ENCODE data around the gene DLGAP4.

Gene DLGAP4

DNA sequence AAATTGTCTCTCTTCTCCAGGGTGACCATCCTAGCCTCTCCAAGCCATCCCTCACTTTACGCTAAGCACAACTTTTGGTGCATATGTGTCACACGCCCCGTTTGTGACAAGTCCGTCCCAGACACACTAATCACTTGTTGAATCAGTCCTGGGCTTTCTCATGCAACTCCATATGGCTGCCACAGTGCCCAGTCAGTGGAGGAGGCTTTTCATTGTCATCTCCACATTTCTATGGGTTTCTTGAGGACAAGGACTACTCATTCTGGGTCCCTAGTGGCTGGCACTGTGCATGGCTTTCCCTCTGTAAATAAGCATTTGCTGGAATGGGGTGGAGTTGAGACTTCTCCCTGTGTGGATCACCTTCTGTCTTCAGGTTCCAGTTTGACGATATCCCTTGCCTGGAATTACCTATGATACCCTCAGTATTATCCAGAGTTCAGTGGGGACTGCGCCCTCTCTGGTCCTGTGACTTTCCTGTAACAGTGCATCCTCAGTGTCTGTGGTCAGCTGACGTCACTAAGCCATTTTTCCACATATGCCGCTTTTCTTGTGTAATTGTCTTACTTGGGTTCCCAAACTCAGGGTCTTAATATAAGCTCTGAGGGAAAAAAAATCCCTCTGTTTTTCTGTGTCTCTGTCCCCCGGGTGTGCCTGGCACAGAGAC, 175.4 kb downstream of the DLGAP4 start:
- peak in 2 of 3 experiments; percentile 63 to 67 for DNase-seq

- peak; percentile 67 to 92 (median 83) for DNase-seq
These were observed 175.9 kb downstream of the DLGAP4 start for GRCh38 chr20:36482044-36482473.

- no peak for DNase-seq
These were observed 177.2 kb downstream of the DLGAP4 start for GRCh38 chr20:36483209-36483918.

DNA sequence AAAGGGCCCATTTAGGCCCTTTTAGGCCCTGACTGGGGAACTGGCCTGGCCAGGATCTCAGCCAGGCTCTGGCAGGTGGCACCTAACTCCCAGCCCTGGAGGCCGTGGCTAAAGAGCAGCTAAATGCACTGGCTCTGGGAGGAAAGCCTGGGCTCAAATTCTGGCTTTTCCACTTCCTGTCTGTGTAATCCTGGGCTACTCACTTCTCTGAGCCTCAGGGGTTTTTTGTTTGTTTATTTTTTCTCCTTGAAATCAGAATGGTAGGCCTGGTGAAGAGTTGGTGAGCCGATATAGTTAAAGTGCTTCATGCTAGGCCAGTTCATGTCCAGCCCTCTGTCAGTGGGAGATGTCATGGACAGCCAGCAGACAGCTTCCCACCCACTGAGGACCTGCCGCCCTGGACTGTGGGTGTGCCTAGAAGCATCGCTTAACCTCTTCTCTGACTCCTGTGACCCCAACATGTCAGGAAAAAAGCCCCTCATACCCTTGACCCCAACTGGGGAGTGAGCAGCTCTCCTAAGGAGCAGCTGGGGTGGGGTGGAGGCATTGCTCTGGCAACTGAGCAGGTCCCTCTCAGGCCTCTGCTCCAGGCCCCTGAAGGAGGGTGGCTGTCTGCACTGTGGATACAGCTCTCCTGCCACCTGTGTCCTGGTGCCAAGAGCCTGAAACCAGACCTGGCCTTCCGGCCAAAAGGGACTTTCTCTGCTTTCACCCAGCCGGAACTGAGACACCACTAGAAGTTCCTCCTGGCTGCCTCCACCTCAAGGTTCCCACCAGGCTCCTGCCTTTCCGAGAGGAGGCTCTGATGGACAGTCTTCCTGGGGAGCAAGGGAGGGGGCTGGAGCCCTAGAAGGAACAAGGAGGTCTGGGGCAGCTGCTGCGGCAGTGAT, 178.0 kb downstream of the DLGAP4 start:
- DNase-seq, result peak in 2 of 3 experiments; percentile 58 to 70

DNA sequence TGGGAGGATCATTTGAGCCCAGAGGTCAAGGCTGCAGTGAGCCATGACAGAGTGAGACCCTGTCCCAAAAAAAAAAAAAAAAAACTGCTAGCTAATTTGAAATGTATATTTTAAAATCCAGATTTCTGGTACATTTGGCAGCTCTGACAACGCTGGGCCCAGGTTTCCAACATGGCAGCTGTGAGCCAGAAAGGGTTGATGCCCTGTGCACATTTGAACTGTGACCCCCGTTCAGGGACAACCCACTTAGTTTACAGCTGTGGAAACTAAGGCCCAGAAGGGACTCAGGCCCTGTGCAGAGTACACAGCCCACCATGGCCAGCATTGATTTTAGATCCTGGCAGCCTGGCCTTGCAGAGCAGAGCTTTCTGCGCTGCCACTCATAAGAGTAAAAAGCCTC, 179.1 kb downstream of the DLGAP4 start:
- DNase-seq, result no peak

DNA sequence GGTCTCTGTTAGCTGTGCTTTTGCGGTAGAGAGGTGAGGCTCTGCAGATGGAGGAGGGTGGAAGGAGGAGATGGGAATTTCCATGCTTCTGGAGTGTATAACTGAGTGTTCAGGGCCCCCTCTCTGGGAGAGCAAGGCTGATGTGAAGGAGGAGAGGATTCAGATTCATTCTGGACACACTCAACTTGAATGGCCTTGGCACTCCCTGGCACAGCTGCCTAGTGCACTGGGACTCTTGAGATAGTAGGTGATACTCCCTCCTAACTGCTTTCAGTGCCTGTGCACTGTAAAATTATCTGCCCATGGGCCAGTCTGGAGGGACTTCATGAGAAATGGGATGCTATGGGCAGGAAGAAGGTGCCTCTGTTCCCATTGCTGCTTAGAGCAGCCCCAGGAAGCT, 180.9 kb downstream of the DLGAP4 start:
- no peak for DNase-seq

DNA sequence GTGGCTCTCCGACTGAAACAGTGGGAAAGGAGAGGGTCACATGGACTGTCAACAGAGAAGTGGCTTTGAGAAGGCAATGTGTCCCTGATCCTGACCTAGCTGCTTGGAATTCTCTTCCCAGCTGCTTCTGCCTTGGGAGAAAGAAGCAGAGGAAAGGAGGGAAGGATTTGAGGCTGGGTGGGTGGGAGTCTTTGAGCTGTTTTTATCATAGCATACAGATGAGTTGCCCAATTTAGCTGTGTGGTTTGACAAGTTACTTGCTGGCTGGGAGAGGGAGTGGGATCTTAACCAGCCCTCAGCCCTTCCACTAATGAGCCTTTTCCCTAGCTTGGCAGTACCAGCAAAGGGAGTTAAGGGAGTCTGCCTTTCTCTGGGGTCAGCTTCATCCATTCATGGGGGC, 184.1 kb downstream of the DLGAP4 start:
- no peak for DNase-seq

- DNase-seq, result no peak
These were observed 185.9 kb downstream of the DLGAP4 start for GRCh38 chr20:36491901-36492617.

DNA sequence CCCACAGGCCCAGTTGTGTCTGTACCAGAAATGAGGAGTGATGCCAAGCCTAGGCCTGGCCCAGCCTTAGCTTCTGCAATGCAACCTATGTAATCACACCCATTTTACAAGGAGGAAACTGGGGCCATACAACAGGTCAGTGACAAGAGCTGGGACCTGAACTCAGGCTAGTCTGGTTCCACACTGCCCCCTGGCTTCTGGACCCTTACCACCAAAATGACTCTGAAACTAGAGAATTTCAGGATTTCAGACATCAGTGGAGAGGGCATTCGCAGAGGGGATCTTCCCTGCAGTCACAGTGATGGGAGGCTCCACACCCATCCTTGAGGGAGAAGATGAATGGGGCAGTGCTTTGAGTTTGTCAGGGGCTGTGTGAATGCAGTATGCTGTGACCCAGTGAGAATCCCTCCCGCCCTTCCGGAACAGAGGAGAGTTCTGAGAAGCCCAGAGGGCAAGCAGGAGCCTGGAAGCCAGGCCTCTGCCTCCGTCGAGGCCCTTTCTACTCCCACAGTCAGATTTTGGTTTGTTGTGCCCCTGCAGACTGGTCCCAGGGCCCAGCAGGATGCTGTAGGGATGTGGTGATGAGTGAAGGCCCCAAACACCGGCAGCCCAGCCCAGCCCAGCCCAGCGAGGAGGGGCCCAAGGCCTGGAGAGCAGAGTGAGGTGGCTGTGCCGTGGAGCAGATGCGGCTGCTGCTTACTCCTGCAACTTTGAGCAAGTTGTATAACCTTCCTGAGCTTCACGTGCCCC, 187.1 kb downstream of the DLGAP4 start:
- peak in 1 of 3 experiments; percentile 51 for DNase-seq

DNA sequence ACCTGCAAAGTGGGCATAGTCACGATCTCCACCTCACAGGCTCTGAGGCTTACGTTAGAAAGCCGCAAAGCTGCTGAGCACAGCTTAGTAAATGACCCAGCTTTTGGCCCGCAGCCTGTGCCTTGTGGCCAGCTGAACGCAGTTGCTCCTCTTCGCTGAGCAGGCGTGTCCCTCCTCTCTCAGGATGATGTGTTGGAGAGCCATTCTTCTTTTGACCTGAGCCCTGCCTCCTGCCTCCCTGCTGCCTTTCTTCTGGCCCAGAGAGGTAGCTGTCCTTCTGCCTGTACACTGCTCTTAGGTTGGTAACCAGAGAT, 187.6 kb downstream of the DLGAP4 start:
- no peak for DNase-seq

- DNase-seq, result no peak
These were observed 190.8 kb downstream of the DLGAP4 start for GRCh38 chr20:36496707-36497669.

DNA sequence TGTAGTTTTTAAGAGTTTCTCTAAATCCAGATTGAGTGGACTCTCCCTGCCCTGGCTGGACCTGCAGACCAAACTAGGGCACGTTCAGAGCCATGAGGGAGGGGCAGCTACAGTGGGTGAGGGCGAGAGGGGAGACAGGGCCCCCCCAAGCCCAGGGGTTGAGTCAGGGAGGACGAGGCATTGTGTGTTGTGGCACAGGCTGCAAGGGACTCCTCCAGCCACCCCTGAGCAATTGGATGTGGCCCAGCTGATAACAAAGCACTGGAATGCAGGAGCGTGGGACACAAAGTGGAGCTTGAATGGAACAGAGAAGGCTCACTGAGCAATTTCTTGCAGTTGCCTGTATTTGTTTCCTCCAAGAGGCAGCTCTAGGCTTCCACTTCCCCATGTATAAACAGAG, 191.7 kb downstream of the DLGAP4 start:
- no peak for DNase-seq

DNA sequence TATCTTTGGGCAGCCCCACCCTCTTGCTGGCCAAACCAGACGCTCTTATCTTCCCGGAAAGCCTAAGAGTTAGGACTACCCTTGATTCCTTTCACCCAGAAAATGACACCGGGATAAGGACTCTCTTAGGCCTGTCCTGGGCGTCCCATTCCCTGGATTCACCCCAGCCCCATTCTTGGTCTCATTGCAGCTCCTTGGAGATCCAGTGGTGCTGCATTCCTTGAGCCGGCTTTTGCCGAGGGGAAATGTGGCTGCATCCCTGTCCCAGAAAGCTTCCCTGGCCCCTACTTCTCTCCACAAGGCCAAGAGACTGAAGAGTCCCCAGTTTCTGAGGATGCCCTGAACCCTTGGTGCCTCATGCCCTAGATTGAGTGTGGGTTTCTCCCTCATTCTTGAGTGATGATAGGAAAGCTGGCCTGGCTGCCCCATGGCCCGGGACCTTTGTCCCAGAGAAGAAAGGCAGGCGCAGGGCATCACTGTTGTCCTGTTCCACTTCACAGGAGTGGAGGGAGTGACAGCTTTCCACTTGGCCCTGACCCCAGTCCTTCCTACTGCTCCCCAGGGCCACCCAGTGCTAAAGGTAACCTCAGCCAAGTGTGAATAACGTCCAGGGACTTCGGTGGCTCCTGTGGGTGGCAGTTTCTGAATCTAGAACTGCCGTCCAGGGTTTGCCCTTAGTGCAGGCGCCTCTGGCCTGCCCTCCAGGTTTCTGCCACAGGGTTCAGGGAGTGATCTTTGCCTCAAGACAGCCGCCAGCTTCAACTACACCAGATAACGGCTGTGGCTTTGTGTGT, 192.4 kb downstream of the DLGAP4 start:
- no peak for DNase-seq

DNA sequence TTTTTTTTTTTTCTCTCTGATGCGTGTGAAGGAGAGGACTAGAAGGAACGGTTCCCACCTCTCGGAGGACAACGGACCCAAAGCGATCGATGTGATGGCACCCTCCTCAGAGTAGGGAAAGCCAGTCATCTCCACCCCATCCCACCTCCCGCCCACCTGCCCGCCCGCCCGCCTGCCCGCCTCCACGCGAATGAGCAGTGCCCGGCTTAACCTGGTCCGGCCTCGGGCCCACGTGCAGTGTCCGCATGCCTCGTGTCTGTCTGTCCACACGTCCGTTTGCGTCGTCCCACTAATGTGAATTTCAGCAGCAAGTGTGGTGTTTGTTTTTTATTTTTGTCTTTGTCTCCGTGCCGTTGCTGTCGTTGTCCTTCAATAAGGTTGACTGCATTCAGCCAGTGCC, 193.1 kb downstream of the DLGAP4 start:
- DNase-seq, result no peak

GRCh38 chr20:36499723-36500501, 193.8 kb downstream of the DLGAP4 start:
- DNase-seq, result no peak

DNA sequence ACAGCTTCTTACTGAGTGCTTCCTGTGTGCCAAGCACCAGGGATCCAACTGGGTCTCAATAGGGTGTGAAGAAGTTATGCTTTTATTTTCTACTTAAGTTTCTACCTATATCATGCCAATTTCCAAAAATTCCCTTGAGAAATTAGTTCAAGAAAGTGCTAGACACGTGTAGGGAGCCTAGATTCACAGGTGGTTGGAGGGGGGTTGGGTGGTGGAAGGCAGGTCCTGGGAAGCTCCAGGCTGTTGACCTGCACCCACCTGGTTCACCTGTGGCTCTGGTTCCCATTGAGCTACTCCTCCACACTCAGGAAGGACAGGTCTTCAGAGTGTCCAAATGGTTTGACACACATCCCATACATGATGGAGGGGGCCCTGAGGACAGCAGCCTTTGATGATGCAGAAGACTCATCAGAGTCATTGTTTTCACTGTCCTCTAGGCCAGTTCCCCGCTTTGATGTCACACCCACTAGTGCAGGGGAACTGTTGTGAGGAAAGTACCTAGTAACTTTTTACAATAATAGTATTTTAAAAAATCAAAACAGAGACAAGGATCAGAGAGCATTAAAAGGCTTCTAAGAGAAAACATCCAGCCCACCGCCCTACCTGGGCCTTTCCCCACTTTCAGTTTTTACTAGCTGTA, 195.3 kb downstream of the DLGAP4 start:
- DNase-seq, result no peak

GRCh38 chr20:36504295-36504694, 198.2 kb downstream of the DLGAP4 start:
- DNase-seq, result no peak

DNA sequence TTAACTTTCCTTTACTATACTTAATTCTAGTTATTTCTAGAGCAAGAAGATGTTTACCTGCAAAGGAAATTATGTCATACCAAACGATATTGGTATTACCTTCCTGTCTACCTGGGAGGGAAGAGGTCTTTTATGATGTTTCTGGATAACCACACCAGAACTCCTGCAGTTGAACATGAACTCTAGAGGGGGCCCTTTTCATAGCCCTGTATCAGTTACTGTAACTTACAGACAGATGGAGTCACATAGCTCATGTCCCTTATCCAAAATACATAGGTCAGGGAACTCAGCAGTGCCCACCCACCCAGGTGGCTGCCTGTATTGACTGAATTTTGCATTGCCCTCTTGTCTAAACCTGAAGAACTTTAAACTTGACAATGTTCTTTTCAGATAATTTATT, 200.1 kb downstream of the DLGAP4 start:
- peak in 1 of 3 experiments; percentile 24 for DNase-seq

- DNase-seq, result no peak
These were observed 201.6 kb downstream of the DLGAP4 start for GRCh38 chr20:36507746-36508145.
